SH-SY5Y (cell line): ENCODE results near the gene PRR14L.

Source experiments
- GATA2 ChIP-seq: IDR thresholded peaks from 2 replicates; pipeline ENCODE4 v1.6.1; 2011; ENCODE audit warnings: mild to moderate bottlenecking, low read depth, low read length
- GATA3 ChIP-seq: IDR thresholded peaks from 2 replicates; pipeline ENCODE4 v1.6.1; 2011; ENCODE audit warnings: low read depth, mild to moderate bottlenecking, low read length, moderate library complexity

DNA sequence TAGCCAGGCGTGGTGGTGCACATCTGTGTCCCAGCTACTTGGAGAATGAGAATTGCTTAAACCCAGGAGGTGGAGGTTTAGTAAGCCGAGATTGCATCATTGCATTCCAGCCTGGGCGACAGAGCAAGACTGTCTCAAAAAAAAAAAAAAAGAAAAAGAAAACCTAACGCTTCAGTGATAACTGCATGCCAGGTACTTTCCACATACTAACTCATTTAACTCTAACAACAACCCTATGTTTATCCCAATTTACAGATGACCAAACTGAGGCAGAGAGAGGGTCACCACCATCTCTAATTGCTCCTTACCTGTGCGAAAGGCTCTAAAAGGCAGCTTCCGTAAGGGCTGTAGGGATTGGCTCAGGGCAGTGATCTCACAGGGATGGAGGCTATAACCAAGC is 99.5 kb downstream of the PRR14L start:
- TF ChIP-seq GATA3 (no peak), GATA2 (no peak)
